Measurements from ENCODE around the gene DCLRE1C.
"Not testable (repeated sequence)": the region's sequence is repeated elsewhere in the genome, so short reads cannot be mapped to it uniquely, and the experiment has no call there.

DNA sequence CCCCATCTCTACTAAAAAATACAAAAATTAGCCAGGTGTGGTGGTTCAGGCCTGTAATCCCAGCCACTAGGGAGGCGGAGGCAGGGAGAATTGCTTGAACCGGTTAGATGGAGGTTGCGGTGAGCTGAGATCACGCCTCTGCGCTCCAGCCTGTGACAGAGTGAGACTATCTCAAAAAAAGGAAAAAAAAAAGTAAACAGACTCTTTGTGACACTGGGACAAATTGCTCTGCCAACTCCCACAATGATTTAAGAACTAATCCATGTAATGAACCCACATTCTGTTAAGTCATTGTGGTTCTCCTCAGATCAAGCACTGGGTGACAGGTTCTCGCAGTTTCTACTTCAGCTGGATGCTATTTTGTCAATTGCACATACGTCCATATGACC lies 11.0 kb downstream of the DCLRE1C start:
- TF ChIP-seq, protein P1, sequence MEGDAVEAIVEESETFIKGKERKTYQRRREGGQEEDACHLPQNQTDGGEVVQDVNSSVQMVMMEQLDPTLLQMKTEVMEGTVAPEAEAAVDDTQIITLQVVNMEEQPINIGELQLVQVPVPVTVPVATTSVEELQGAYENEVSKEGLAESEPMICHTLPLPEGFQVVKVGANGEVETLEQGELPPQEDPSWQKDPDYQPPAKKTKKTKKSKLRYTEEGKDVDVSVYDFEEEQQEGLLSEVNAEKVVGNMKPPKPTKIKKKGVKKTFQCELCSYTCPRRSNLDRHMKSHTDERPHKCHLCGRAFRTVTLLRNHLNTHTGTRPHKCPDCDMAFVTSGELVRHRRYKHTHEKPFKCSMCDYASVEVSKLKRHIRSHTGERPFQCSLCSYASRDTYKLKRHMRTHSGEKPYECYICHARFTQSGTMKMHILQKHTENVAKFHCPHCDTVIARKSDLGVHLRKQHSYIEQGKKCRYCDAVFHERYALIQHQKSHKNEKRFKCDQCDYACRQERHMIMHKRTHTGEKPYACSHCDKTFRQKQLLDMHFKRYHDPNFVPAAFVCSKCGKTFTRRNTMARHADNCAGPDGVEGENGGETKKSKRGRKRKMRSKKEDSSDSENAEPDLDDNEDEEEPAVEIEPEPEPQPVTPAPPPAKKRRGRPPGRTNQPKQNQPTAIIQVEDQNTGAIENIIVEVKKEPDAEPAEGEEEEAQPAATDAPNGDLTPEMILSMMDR (IDR thresholded peaks at IDR 0.05 in 8 of 11, conservative IDR thresholded peaks at IDR 0.05 in 3 of 11): not testable (repeated sequence)
- TF ChIP-seq POLR2AphosphoS5, POLR2A (IDR thresholded peaks at IDR 0.05): not testable (repeated sequence)

Measured in spleen (tissue), 7 donors.